Measurements from ENCODE around the gene EFCAB11. TPM values are rescaled to one million over a fixed set of nuclear protein-coding genes. Genes with fewer than 3 reads are reported as not detected.

EFCAB11 gene
- total and polyA plus RNA-seq, 2 of the 8 experiments (the other 6 are each of a cell fraction or from before 2014, with no cell fraction given) = 6.8 to 12.8 TPM

DNA sequence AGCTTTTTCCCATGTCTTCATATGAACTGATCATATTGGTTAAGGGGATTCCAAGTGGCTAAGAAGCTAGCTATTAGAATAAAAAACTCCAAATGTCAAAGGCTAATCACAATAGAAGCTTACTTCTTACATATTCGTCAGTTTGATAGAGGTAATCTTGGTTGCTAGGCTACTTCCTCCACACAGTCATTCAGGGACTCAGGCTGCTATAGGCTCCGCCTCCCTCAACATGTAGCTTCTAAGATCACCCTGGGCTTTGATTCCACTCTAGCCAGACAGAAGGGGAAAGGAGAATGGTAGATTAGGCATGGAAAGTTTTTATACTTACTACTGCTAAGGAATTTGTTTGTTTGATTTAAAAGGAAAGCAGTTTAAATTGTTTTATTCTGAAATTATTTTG is 207.9 kb downstream of the EFCAB11 start:
- Histone ChIP-seq H2BK12ac (ENCODE audit: low read depth, low read length) (no peak overlapping the region), H3K4ac (replicated peaks; ENCODE audit: insufficient read length, low read depth, low read length) (no peak overlapping the region), H4K5ac (ENCODE audit: insufficient read length, low read depth, low read length) (no peak overlapping the region), H3K4me3 (ENCODE audit: extremely low read depth in 1 of 4, insufficient read depth in 2 of 4, low read depth in 3 of 4, low read length in 4 of 4) (no peak overlapping the region), H3K4me1 (replicated peaks in 1 of 4; ENCODE audit: control insufficient read depth in 3 of 4, insufficient read depth in 4 of 4, low read length in 3 of 4) (no peaks in the 10 kb centered on the region), H4K91ac (replicated peaks; ENCODE audit: insufficient read length, low read length) (no peak overlapping the region), H3K9ac (replicated peaks in 1 of 4; ENCODE audit: extremely low read depth in 1 of 4, low read depth in 3 of 4, low read length in 3 of 4) (no peak overlapping the region), H2BK5ac (ENCODE audit: low read depth, low read length) (no peak overlapping the region), H2BK120ac (replicated peaks; ENCODE audit: low read depth, low read length) (no peak overlapping the region), H3K27ac (ENCODE audit: low read depth, low read length) (no peak overlapping the region), H4K8ac (ENCODE audit: extremely low read depth, insufficient read depth, low read length) (no peak overlapping the region), H2AK5ac (ENCODE audit: low read depth, low read length) (no peak overlapping the region), H2BK20ac (ENCODE audit: low read length) (no peak overlapping the region), H2AFZ (ENCODE audit: low read length) (no peak overlapping the region), H3K23me2 (ENCODE audit: low read depth, low read length) (no peaks in the 10 kb centered on the region), H3K18ac (ENCODE audit: extremely low read depth, low read length) (no peak overlapping the region), H3K23ac (ENCODE audit: insufficient read length) (no peak overlapping the region), H3K56ac (replicated peaks; ENCODE audit: insufficient read length, low read depth, low read length) (no peak overlapping the region), H3K27me3 (replicated peaks in 1 of 4; ENCODE audit: control insufficient read depth in 3 of 4, extremely low read depth in 1 of 4, insufficient read depth in 3 of 4, low read length in 3 of 4) (no peaks in the 10 kb centered on the region; a peak in 1 of 7 replicates), H3K14ac (ENCODE audit: insufficient read length) (no peak overlapping the region), H3K9me3 (ENCODE audit: insufficient read depth in 2 of 2, low read depth in 1 of 2, low read length in 1 of 2) (peaks cover 11 to 12% of the 10 kb centered on the region in 2 experiments), H3K79me2 (ENCODE audit: control insufficient read depth in 1 of 2, insufficient read depth in 2 of 2, low read length in 2 of 2) (no peaks in the 10 kb centered on the region), H3K79me1 (ENCODE audit: low read depth, low read length) (no peaks in the 10 kb centered on the region), H4K20me1 (replicated peaks in 1 of 2; ENCODE audit: control insufficient read depth in 1 of 2, insufficient read depth in 2 of 2, low read length in 2 of 2) (no peaks in the 10 kb centered on the region), H3K4me2 (ENCODE audit: insufficient read depth in 1 of 2, low read depth in 2 of 2, low read length in 2 of 2) (no peak overlapping the region), H2BK15ac (ENCODE audit: low read length) (no peak overlapping the region), H3K36me3 (ENCODE audit: control insufficient read depth in 2 of 4, insufficient read depth in 4 of 4, low read length in 3 of 4) (no peaks in the 10 kb centered on the region)
- DNase-seq (ENCODE audit: low read depth in 1 of 2, low spot score in 2 of 2) (no peak), FAIRE-seq (no peak)
- POLR2A ChIA-PET (ENCODE audit: partially characterized antibody) = no interaction called here
- TF ChIP-seq POU5F1 (IDR thresholded peaks at IDR 0.05; ENCODE audit: low read depth, low read length) (no peak), CREB1 (IDR thresholded peaks at IDR 0.05) (no peak), NANOG (IDR thresholded peaks at IDR 0.05; ENCODE audit: insufficient read depth, low read depth, low read length, poor library complexity, severe bottlenecking) (no peak), SP2 (IDR thresholded peaks at IDR 0.05; ENCODE audit: low read length) (no peak), SP1 (IDR thresholded peaks at IDR 0.05; ENCODE audit: low read depth, low read length) (no peak), YY1 (IDR thresholded peaks at IDR 0.05; ENCODE audit: low read depth, low read length) (no peak), RBBP5 (IDR thresholded peaks at IDR 0.05; ENCODE audit: borderline replicate concordance, low read depth, low read length) (no peak), JUN (IDR thresholded peaks at IDR 0.05; ENCODE audit: low read depth, low read length) (no peak), EP300 (IDR thresholded peaks at IDR 0.05; ENCODE audit: borderline replicate concordance in 1 of 2, low read depth in 2 of 2, low read length in 2 of 2) (no peak), GABPA (IDR thresholded peaks at IDR 0.05; ENCODE audit: borderline replicate concordance, insufficient read depth, low read length) (no peak), CHD2 (IDR thresholded peaks at IDR 0.05; ENCODE audit: low read length) (no peak), NRF1 (IDR thresholded peaks at IDR 0.05; ENCODE audit: low read depth, low read length) (no peak), RAD21 (IDR thresholded peaks at IDR 0.05 in 1 of 2, conservative IDR thresholded peaks at IDR 0.05 in 1 of 2; ENCODE audit: low read depth in 2 of 2, low read length in 2 of 2) (no peak), SIX5 (IDR thresholded peaks at IDR 0.05; ENCODE audit: low read depth, low read length) (no peak)
- TF ChIP-seq, protein P1, sequence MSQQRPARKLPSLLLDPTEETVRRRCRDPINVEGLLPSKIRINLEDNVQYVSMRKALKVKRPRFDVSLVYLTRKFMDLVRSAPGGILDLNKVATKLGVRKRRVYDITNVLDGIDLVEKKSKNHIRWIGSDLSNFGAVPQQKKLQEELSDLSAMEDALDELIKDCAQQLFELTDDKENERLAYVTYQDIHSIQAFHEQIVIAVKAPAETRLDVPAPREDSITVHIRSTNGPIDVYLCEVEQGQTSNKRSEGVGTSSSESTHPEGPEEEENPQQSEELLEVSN (IDR thresholded peaks at IDR 0.05) = no peak
- WGBS, 2 experiments (ENCODE audit: extremely low coverage in 1 of 2, insufficient coverage in 1 of 2, insufficient read length in 1 of 2, insufficient replicate concordance in 2 of 2, low coverage in 1 of 2, low lambda C conversion rate in 2 of 2, missing lambda C conversion rate in 1 of 2) = 87% methylated on average over 2 of the region's 2 CpGs; no CpG with 5 or more reads in 1 of the 2 experiments
- CTCF ChIA-PET (ENCODE audit: partially characterized antibody) = interaction anchor here (0.6 to 1.0 kb wide), 2 partner anchors 16 to 24 kb away, joined by 3 read pairs; no protein-coding TSS in a partner anchor
